Glutamatergic neuron (in vitro differentiated cells): ENCODE results near the gene HDAC4. TPM values are rescaled to one million over a fixed set of nuclear protein-coding genes. Genes with fewer than 3 reads are reported as not detected.

Experiments used
- DNase-seq: peaks from one replicate; pipeline ENCODE4 v3.0.0; 2022
- H3K27ac Mint-ChIP-seq: one replicate; pipeline ENCODE4 v1.8.0; 2020; ENCODE audit warnings: mild to moderate bottlenecking, mixed read lengths, inconsistent platforms; ENCODE audit not compliant: unreplicated experiment
- H3K27me3 Mint-ChIP-seq: one replicate; pipeline ENCODE4 v1.8.0; 2020; ENCODE audit warnings: mild to moderate bottlenecking, moderate library complexity, mixed read lengths, inconsistent platforms; ENCODE audit not compliant: unreplicated experiment
- H3K36me3 Mint-ChIP-seq: one replicate; pipeline ENCODE4 v1.8.0; 2020; ENCODE audit warnings: mild to moderate bottlenecking, mixed read lengths, inconsistent platforms; ENCODE audit not compliant: unreplicated experiment
- H3K4me1 Mint-ChIP-seq: one replicate; pipeline ENCODE4 v1.8.0; 2020; ENCODE audit warnings: mild to moderate bottlenecking, low read depth, mixed read lengths, inconsistent platforms; ENCODE audit not compliant: unreplicated experiment
- H3K4me3 Mint-ChIP-seq: one replicate; pipeline ENCODE4 v1.8.0; 2020; ENCODE audit warnings: mild to moderate bottlenecking, mixed read lengths, inconsistent platforms; ENCODE audit not compliant: unreplicated experiment
- H3K9me3 Mint-ChIP-seq: one replicate; pipeline ENCODE4 v1.8.0; 2020; ENCODE audit warnings: mild to moderate bottlenecking, moderate library complexity, mixed read lengths, inconsistent platforms; ENCODE audit not compliant: unreplicated experiment
- total RNA-seq: library from RNA; stranded (reverse); fragmentation: NEBNext Ultra II Directional; extraction: Animal tissue kit (Norgen Biotek cat#: 25700); gene quantifications from one replicate; pipeline ENCODE4 v1.2.1, GENCODE V29; 2021; ENCODE audit not compliant: unreplicated experiment
- TF ChIP-seq, protein P1 (sequence below): fragments of 200-600 bp; sonication (generic); IDR thresholded peaks from one replicate; pipeline ENCODE4 v1.5.0; 2021; ENCODE audit not compliant: partially characterized antibody, unreplicated experiment

The HDAC4 gene
- total RNA-seq, 1 donor from 2014 or later, result 90.6 TPM

DNA sequence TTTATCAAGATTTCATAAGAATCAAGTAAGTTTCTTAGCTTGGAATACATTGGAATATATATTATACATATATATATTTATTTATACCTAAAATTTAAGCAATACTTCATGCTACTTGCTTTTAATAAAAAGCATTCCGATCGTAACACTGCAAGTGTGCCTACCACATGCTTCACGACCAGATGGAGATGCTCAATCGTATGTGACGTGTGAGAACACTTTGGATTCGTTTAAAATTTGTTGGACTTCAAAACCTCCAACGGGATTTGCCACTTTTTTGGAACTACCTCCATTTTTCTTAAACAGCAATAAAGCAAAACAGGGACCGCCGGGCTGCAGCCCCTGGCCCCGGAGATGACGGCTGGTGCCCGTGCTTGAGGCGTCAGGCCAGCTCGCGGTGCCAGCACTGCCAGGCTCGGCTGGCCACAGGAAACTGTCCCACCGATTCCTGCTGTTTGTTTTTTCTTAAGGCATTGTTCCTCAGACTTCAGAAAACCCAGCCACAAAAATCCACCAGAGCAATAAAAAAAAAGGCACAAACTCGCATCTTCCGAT lies 348.9 kb downstream of the HDAC4 start:
- H3K4me3 Mint-ChIP-seq, result no peak overlapping the region
- peaks cover 8% of the 10 kb centered on the region for H3K27me3 Mint-ChIP-seq
- TF ChIP-seq, protein P1, sequence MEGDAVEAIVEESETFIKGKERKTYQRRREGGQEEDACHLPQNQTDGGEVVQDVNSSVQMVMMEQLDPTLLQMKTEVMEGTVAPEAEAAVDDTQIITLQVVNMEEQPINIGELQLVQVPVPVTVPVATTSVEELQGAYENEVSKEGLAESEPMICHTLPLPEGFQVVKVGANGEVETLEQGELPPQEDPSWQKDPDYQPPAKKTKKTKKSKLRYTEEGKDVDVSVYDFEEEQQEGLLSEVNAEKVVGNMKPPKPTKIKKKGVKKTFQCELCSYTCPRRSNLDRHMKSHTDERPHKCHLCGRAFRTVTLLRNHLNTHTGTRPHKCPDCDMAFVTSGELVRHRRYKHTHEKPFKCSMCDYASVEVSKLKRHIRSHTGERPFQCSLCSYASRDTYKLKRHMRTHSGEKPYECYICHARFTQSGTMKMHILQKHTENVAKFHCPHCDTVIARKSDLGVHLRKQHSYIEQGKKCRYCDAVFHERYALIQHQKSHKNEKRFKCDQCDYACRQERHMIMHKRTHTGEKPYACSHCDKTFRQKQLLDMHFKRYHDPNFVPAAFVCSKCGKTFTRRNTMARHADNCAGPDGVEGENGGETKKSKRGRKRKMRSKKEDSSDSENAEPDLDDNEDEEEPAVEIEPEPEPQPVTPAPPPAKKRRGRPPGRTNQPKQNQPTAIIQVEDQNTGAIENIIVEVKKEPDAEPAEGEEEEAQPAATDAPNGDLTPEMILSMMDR, result no peak
- H3K36me3 Mint-ChIP-seq, result peaks cover 14% of the 10 kb centered on the region
- DNase-seq, result no peak
- H3K9me3 Mint-ChIP-seq, result peaks cover 3% of the 10 kb centered on the region
- H3K27ac Mint-ChIP-seq, result no peak overlapping the region
- H3K4me1 Mint-ChIP-seq, result no peaks in the 10 kb centered on the region

DNA sequence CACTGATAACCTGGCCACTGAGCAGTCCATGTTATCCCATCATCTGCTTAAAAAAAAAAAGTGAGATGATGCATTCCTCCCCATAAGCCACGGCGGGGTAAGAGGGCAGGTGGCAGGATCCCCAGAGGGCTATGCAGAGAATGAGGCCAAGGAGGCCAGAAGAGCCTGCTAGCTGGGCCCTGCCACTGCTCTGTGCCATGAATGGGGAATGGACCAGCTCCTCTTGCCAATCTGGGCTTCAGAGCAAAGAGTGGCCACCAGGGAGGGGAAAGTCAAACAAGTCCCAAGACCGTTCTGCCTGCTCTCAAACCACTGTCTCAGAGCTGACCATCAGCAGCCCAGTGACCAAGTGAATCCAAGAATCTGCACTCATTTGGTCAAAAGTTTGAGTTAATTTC lies 350.6 kb downstream of the HDAC4 start:
- Mint-ChIP-seq H3K27ac (no peak overlapping the region), H3K36me3 (peaks cover 14% of the 10 kb centered on the region), H3K4me1 (no peaks in the 10 kb centered on the region), H3K4me3 (no peak overlapping the region), H3K9me3 (peaks cover 3% of the 10 kb centered on the region), H3K27me3 (peaks cover 8% of the 10 kb centered on the region)
- TF ChIP-seq, protein P1, result no peak
- no peak for DNase-seq

DNA sequence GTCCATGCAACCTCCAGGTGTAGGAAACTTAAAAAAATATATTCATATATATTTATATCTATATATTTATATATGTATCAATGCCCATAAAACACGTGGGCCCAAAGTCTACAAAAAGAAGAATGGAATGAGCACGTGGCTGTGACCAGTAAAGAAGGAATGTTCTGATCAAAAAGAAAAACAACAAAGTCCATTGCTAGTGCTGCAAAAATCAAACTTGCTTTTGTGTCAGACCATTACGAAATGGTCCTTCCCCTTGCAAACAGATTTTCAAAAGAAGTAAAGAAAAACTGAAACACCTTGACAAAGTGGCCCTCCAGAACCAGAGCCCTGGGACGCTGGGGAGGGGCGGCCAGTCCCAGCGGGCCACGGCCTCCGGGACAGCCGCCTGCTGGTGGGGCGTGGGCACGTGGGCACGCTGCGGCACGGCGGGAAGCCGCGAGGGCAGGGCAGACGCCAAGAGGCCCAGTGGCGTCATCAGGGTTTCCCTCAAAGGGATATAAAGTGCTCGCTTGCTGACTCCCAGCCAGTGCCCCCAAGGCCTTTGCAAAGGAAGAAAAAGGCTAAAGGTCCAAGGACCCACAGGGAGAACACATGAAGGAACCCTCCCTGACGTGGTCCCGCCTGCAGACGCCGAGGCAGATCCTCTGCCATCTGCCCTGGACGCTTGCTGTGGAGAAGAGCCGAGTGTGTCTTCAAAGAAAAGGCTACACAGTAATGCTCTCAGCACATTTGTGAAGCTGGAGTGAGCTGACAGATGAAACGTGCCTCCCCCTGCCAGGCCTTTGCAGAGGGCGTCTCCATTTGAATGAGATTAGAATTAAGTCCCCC lies 351.2 kb downstream of the HDAC4 start:
- peaks cover 8% of the 10 kb centered on the region for H3K36me3 Mint-ChIP-seq
- H3K27me3 Mint-ChIP-seq, result peaks cover 8% of the 10 kb centered on the region
- no peaks in the 10 kb centered on the region for H3K4me1 Mint-ChIP-seq
- no peak overlapping the region for H3K27ac Mint-ChIP-seq
- no peaks in the 10 kb centered on the region for H3K9me3 Mint-ChIP-seq
- TF ChIP-seq, protein P1, result no peak
- no peak for DNase-seq
- no peak overlapping the region for H3K4me3 Mint-ChIP-seq

DNA sequence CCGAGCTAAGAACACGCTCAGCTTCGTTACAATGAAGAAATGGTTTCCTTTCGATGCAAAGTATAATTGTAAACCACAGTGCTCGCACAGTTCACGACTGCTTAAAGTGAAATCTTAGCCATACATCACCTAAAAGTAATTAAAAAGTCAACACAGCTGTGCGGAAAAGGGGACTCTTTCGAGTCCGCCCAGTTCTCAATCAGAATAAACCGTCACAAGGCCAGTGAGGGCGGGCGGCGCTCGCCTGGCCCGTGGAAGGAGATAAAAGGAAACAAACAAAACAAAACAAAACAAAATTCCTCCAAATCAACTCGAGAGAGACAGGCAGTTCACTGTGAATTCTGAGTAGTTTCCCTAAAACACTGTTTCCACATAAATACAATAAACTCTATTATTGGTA lies 352.1 kb downstream of the HDAC4 start:
- Mint-ChIP-seq H3K27me3 (peaks cover 9% of the 10 kb centered on the region), H3K4me1 (no peaks in the 10 kb centered on the region), H3K4me3 (no peak overlapping the region), H3K36me3 (peaks cover 7% of the 10 kb centered on the region), H3K9me3 (no peaks in the 10 kb centered on the region), H3K27ac (no peak overlapping the region)
- TF ChIP-seq, protein P1, result no peak
- DNase-seq, result no peak

DNA sequence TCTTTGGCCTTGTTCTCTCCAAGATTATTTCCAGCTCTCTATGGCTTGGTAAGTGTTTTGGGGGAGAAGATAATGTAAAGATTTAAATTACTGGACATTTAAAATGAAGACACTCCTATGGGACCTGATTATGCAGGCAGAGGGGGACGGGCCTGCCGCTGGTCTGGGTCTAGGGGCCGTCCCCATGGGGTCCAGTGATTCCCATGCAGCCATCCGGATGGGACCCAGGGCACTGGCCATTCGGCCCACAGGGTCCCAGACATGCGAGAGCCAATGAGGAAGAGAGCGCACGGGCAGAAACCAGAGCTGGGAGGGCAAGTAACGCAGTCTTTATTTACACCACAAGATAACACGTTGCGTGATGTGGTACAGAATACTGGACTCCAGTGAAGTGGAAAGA lies 353.0 kb downstream of the HDAC4 start:
- Mint-ChIP-seq H3K27me3 (peaks cover 9% of the 10 kb centered on the region), H3K9me3 (peaks cover 6% of the 10 kb centered on the region), H3K4me3 (no peak overlapping the region), H3K36me3 (peaks cover 16% of the 10 kb centered on the region), H3K27ac (no peak overlapping the region), H3K4me1 (peaks cover 3% of the 10 kb centered on the region)
- DNase-seq, result no peak
- TF ChIP-seq, protein P1, result no peak
